ENCODE data around the gene HOXD1.

GRCh38 chr2:176169181-176169580 lies 19.3 kb upstream of the HOXD1 start:
- TF ChIP-seq CTCF (conservative IDR thresholded peaks at IDR 0.05; ENCODE audit: low read depth, low read length) (no peak), RFX5 (IDR thresholded peaks at IDR 0.05; ENCODE audit: low read depth, low read length) (no peak), RCOR1 (IDR thresholded peaks at IDR 0.05; ENCODE audit: insufficient replicate concordance, low read length) (no peak), POLR2A (IDR thresholded peaks at IDR 0.05; ENCODE audit: low read depth, low read length) (no peak), MXI1 (IDR thresholded peaks at IDR 0.05; ENCODE audit: borderline replicate concordance, low read depth, low read length) (no peak), CEBPB (IDR thresholded peaks at IDR 0.05; ENCODE audit: low read depth, low read length) (no peak), RAD21 (IDR thresholded peaks at IDR 0.05; ENCODE audit: low read length) (no peak), MAZ (IDR thresholded peaks at IDR 0.05; ENCODE audit: borderline replicate concordance, low read depth, low read length) (no peak), ELK1 (IDR thresholded peaks at IDR 0.05; ENCODE audit: borderline replicate concordance, low read depth, low read length) (no peak), FOS (IDR thresholded peaks at IDR 0.05; ENCODE audit: low read depth, low read length) (no peak), SMC3 (IDR thresholded peaks at IDR 0.05; ENCODE audit: low read depth, low read length) (no peak)

Measured in IMR-90 (cell line).